Endothelial cell of umbilical vein (primary cell): Measurements from ENCODE around the gene SLC12A2. TPM values are rescaled to one million over a fixed set of nuclear protein-coding genes. Genes with fewer than 3 reads are reported as not detected.

Experiments
- BruUV-seq: library from RNA; stranded (reverse); fragments of 400-500 nt; replicated peaks from 2 replicates; lab custom pipeline; 2021; lab: Mats Ljungman, UMichigan
- CTCF ChIA-PET: fragments of 300-600, 350-600 bp; sonication (Branson Sonifier 250); formaldehyde crosslinking; loops from one replicate; lab custom pipeline; 2021; ENCODE audit warnings: antibody characterized with exemption, inconsistent platforms; lab: Charles Lee
- POLR2A ChIA-PET: fragments of 300-600, 350-600 bp; sonication (Branson Sonifier 250); formaldehyde crosslinking; loops from one replicate; lab custom pipeline; 2021; ENCODE audit warnings: antibody characterized with exemption, inconsistent platforms; lab: Charles Lee
- DNase-seq: peaks from one replicate; pipeline ENCODE4 v3.0.0-alpha.2; 2011; ENCODE audit warnings: low read depth, low spot score
- FAIRE-seq: peaks from 2 replicates; lab custom pipeline; 2011; peaks lifted over from hg19 to GRCh38; lab: Jason Lieb, UNC
- H2AFZ ChIP-seq: 2 replicates; pipeline ENCODE4 v1.6.0; 2012; ENCODE audit warnings: low read depth, low read length, control low read depth, inconsistent platforms
- H3K27ac ChIP-seq: 2 replicates; pipeline ENCODE4 v1.5.1; 2011; ENCODE audit warnings: low read depth, mild to moderate bottlenecking, control low read depth, low read length, moderate library complexity; ENCODE audit not compliant: insufficient read depth
- H3K27me3 ChIP-seq, 2 experiments: 2 replicates each; pipeline versions ENCODE4 v1.6.0 to v1.6.1; 2011; ENCODE audit warnings: low read length in 2 of 2, mixed read lengths in 1 of 2; ENCODE audit not compliant: control insufficient read depth in 2 of 2, insufficient read depth in 2 of 2
- H3K36me3 ChIP-seq, 2 experiments: 2 replicates in 1 of 2; 3 replicates in 1 of 2; pipeline ENCODE4 v1.5.1; 2011; ENCODE audit warnings: low read length in 2 of 2, mild to moderate bottlenecking in 1 of 2, moderate library complexity in 1 of 2; ENCODE audit not compliant: control insufficient read depth in 2 of 2, insufficient read depth in 2 of 2; ENCODE audit errors: extremely low read depth in 1 of 2
- H3K4me1 ChIP-seq: 3 replicates; pipeline ENCODE4 v1.5.1; 2011; ENCODE audit warnings: mild to moderate bottlenecking, low read length; ENCODE audit not compliant: control insufficient read depth, insufficient read depth; ENCODE audit errors: extremely low read depth
- H3K4me2 ChIP-seq: 2 replicates; pipeline ENCODE4 v1.6.1; 2011; ENCODE audit warnings: low read length, control low read depth, mixed read lengths; ENCODE audit not compliant: insufficient read depth
- H3K4me3 ChIP-seq, 3 experiments: fragments of 200-600 bp in 1 of 3; sonication (generic), shearing (Covaris generic) in 1 of 3; replicated peaks in 1 of 3; 2 replicates each; pipeline ENCODE4 v1.5.1; 2011 to 2016; ENCODE audit warnings: control low read depth in 3 of 3, low read length in 3 of 3, mild to moderate bottlenecking in 2 of 3, inconsistent platforms in 1 of 3, low read depth in 1 of 3, moderate library complexity in 1 of 3; ENCODE audit not compliant: insufficient read depth in 1 of 3
- H3K79me2 ChIP-seq: 2 replicates; pipeline ENCODE4 v1.6.0; 2012; ENCODE audit warnings: low read length, inconsistent platforms; ENCODE audit not compliant: control insufficient read depth, insufficient read depth
- H3K9ac ChIP-seq: replicated peaks from 2 replicates; pipeline ENCODE3; 2011; ENCODE audit warnings: low read length, control low read depth; ENCODE audit not compliant: insufficient read depth; ENCODE audit errors: extremely low read depth
- H3K9me1 ChIP-seq: replicated peaks from 3 replicates; pipeline ENCODE4 v1.6.0; 2011; ENCODE audit warnings: mild to moderate bottlenecking, low read length; ENCODE audit not compliant: control insufficient read depth, insufficient read depth; ENCODE audit errors: extremely low read depth
- H3K9me3 ChIP-seq: replicated peaks from 2 replicates; pipeline ENCODE4 v1.5.1; 2012; ENCODE audit warnings: low read length, inconsistent platforms; ENCODE audit not compliant: control insufficient read depth, insufficient read depth
- H4K20me1 ChIP-seq: replicated peaks from 2 replicates; pipeline ENCODE3; 2011; ENCODE audit warnings: mild to moderate bottlenecking, low read length; ENCODE audit not compliant: control insufficient read depth, insufficient read depth; ENCODE audit errors: extremely low read depth
- EZH2 ChIP-seq: IDR thresholded peaks from 2 replicates; pipeline ENCODE4 v1.6.1; 2012; ENCODE audit warnings: borderline replicate concordance, low read depth, mild to moderate bottlenecking, moderate library complexity, low read length, inconsistent platforms; ENCODE audit not compliant: severe bottlenecking
- FOS ChIP-seq: IDR thresholded peaks from 2 replicates; pipeline ENCODE4 v1.6.1; 2011; ENCODE audit warnings: mild to moderate bottlenecking, low read length, moderate library complexity, borderline replicate concordance; ENCODE audit not compliant: insufficient read depth
- GATA2 ChIP-seq: IDR thresholded peaks from 2 replicates; pipeline ENCODE4 v1.7.0; 2011; ENCODE audit warnings: low read depth, mild to moderate bottlenecking, moderate library complexity, mixed read lengths, low read length; ENCODE audit not compliant: insufficient read length, insufficient read depth
- JUN ChIP-seq: IDR thresholded peaks from 2 replicates; pipeline ENCODE4 v1.6.1; 2011; ENCODE audit warnings: borderline replicate concordance, low read depth; ENCODE audit not compliant: insufficient read length, insufficient read depth
- MYC ChIP-seq: IDR thresholded peaks from one replicate; pipeline ENCODE4 v1.6.1; 2011; ENCODE audit warnings: mild to moderate bottlenecking, low read depth, low read length
- POLR2A ChIP-seq: IDR thresholded peaks from 2 replicates; pipeline ENCODE4 v1.6.1; 2012; ENCODE audit warnings: low read depth, mild to moderate bottlenecking, control low read depth, low read length
- POLR2AphosphoS5 ChIP-seq: IDR thresholded peaks from 2 replicates; pipeline ENCODE4 v1.6.1; 2012; ENCODE audit warnings: low read depth, mild to moderate bottlenecking, control low read depth, low read length, moderate library complexity; ENCODE audit not compliant: insufficient read depth
- dilution Hi-C: fragments of 300-500 bp; cut with MboI; formaldehyde crosslinking; loops from one replicate; pipeline ENCODE4 v1.15.0; 2019; ENCODE audit warnings: low sequenced_read_pairs; ENCODE audit not compliant: extremely low pct_ligation_motif_present
- intact Hi-C: fragments of 100-400 bp; cut with micrococcal nuclease; formaldehyde crosslinking; loops from one replicate; pipeline ENCODE4 v1.10.0; 2022
- polyA plus RNA-seq, 4 experiments: library from polyadenylated mRNA; depleted of rRNA in 3 of 4; stranded (reverse) in 3 of 4; unstranded in 1 of 4; fragments of >200 nt; gene quantifications; 2 replicates each; pipeline versions ENCODE4 v1.2.1 to v1.2.3, GENCODE V29; 2011 to 2012; ENCODE audit warnings: missing spikeins in 1 of 4
- total RNA-seq: library from RNA; stranded (reverse); gene quantifications from 2 replicates; pipeline ENCODE4 v1.2.3, GENCODE V29; 2021
- TF ChIP-seq, protein P1 (sequence below), 2 donors: IDR thresholded peaks; 1 replicate in 1 of 2; 2 replicates in 1 of 2; pipeline ENCODE4 v1.5.1; 2011; ENCODE audit warnings: low read length in 2 of 2, mild to moderate bottlenecking in 2 of 2, moderate library complexity in 2 of 2, control low read depth in 1 of 2, inconsistent platforms in 1 of 2, low read depth in 1 of 2; ENCODE audit not compliant: insufficient read depth in 1 of 2; ENCODE audit errors: extremely low read depth in 1 of 2
- TF ChIP-seq, protein P2 (sequence below): IDR thresholded peaks from 2 replicates; pipeline ENCODE4 v1.6.1; 2011; ENCODE audit not compliant: insufficient read depth, insufficient read length

Gene SLC12A2
- total and polyA plus RNA-seq, 2 donors (not counting 3 experiments of a cell fraction or from before 2014, with no cell fraction given): 11.0 to 59.5 TPM

DNA sequence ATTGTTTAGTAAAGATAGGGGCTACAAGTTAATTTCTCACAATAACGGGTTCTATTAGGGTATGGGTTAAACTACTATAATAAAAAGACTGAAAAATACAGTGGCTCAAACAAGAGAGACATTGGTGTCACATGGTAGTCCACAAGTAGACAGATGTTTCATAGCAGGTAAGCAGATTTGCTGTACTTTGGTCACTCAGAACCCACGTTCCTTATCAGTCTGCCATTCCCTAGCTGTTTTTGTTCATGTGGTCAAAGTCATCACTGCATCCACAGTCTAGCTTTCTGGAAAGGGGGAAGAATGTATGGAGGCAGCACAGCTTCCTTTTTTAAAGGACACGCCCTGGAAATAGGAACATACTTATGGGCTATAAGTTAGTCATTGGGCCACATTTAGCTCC lies 73.0 kb downstream of the SLC12A2 start:
- H3K79me2 ChIP-seq: no peaks in the 10 kb centered on the region
- H3K9me1 ChIP-seq: no peaks in the 10 kb centered on the region
- H3K4me1 ChIP-seq: no peaks in the 10 kb centered on the region
- intact Hi-C loops (no loop called here), dilution Hi-C loops (no loop called here)
- H3K9me3 ChIP-seq: no peaks in the 10 kb centered on the region
- FAIRE-seq: no peak
- H3K36me3 ChIP-seq: peaks cover 3 to 8% of the 10 kb centered on the region in 2 experiments
- H3K4me2 ChIP-seq: no peak overlapping the region
- no peaks in the 10 kb centered on the region for H3K27me3 ChIP-seq
- H3K9ac ChIP-seq: no peak overlapping the region
- no peak for DNase-seq
- no peak overlapping the region for H3K27ac ChIP-seq
- no peak overlapping the region for H3K4me3 ChIP-seq
- no peak overlapping the region for H2AFZ ChIP-seq
- ChIA-PET CTCF (interaction anchor here (1.0 to 1.8 kb wide), 7 partner anchors 9 to 592 kb away, joined by 3 to 7 read pairs (median 3); no protein-coding TSS in a partner anchor), POLR2A (no interaction called here)
- TF ChIP-seq EZH2 (no peak), MYC (no peak), GATA2 (no peak), POLR2A (no peak), POLR2AphosphoS5 (no peak), FOS (no peak), JUN (no peak)
- TF ChIP-seq, protein P1, sequence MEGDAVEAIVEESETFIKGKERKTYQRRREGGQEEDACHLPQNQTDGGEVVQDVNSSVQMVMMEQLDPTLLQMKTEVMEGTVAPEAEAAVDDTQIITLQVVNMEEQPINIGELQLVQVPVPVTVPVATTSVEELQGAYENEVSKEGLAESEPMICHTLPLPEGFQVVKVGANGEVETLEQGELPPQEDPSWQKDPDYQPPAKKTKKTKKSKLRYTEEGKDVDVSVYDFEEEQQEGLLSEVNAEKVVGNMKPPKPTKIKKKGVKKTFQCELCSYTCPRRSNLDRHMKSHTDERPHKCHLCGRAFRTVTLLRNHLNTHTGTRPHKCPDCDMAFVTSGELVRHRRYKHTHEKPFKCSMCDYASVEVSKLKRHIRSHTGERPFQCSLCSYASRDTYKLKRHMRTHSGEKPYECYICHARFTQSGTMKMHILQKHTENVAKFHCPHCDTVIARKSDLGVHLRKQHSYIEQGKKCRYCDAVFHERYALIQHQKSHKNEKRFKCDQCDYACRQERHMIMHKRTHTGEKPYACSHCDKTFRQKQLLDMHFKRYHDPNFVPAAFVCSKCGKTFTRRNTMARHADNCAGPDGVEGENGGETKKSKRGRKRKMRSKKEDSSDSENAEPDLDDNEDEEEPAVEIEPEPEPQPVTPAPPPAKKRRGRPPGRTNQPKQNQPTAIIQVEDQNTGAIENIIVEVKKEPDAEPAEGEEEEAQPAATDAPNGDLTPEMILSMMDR (IDR thresholded peaks at IDR 0.05; ENCODE audit: extremely low read depth in 1 of 2, insufficient read depth in 1 of 2, low read depth in 1 of 2, low read length in 2 of 2): no peak
- TF ChIP-seq, protein P2, sequence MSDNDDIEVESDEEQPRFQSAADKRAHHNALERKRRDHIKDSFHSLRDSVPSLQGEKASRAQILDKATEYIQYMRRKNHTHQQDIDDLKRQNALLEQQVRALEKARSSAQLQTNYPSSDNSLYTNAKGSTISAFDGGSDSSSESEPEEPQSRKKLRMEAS: no peak
- BruUV-seq: no TSS peak
- no peaks in the 10 kb centered on the region for H4K20me1 ChIP-seq
